Endothelial cell of umbilical vein (primary cell): ENCODE results near the gene DUS1L. TPM values are rescaled to one million over a fixed set of nuclear protein-coding genes. Genes with fewer than 3 reads are reported as not detected.

Experiments
- BruUV-seq: library from RNA; stranded (reverse); fragments of 400-500 nt; replicated peaks from 2 replicates; lab custom pipeline; 2021; lab: Mats Ljungman, UMichigan
- CTCF ChIA-PET: fragments of 300-600, 350-600 bp; sonication (Branson Sonifier 250); formaldehyde crosslinking; loops from one replicate; lab custom pipeline; 2021; ENCODE audit warnings: antibody characterized with exemption, inconsistent platforms; lab: Charles Lee
- POLR2A ChIA-PET: fragments of 300-600, 350-600 bp; sonication (Branson Sonifier 250); formaldehyde crosslinking; loops from one replicate; lab custom pipeline; 2021; ENCODE audit warnings: antibody characterized with exemption, inconsistent platforms; lab: Charles Lee
- DNase-seq: peaks from one replicate; pipeline ENCODE4 v3.0.0-alpha.2; 2011; ENCODE audit warnings: low read depth, low spot score
- FAIRE-seq: peaks from 2 replicates; lab custom pipeline; 2011; peaks lifted over from hg19 to GRCh38; lab: Jason Lieb, UNC
- H2AFZ ChIP-seq: 2 replicates; pipeline ENCODE4 v1.6.0; 2012; ENCODE audit warnings: low read depth, low read length, control low read depth, inconsistent platforms
- H3K27ac ChIP-seq: 2 replicates; pipeline ENCODE4 v1.5.1; 2011; ENCODE audit warnings: low read depth, mild to moderate bottlenecking, control low read depth, low read length, moderate library complexity; ENCODE audit not compliant: insufficient read depth
- H3K27me3 ChIP-seq, 2 experiments: 2 replicates each; pipeline versions ENCODE4 v1.6.0 to v1.6.1; 2011; ENCODE audit warnings: low read length in 2 of 2, mixed read lengths in 1 of 2; ENCODE audit not compliant: control insufficient read depth in 2 of 2, insufficient read depth in 2 of 2
- H3K36me3 ChIP-seq, 2 experiments: 2 replicates in 1 of 2; 3 replicates in 1 of 2; pipeline ENCODE4 v1.5.1; 2011; ENCODE audit warnings: low read length in 2 of 2, mild to moderate bottlenecking in 1 of 2, moderate library complexity in 1 of 2; ENCODE audit not compliant: control insufficient read depth in 2 of 2, insufficient read depth in 2 of 2; ENCODE audit errors: extremely low read depth in 1 of 2
- H3K4me1 ChIP-seq: 3 replicates; pipeline ENCODE4 v1.5.1; 2011; ENCODE audit warnings: mild to moderate bottlenecking, low read length; ENCODE audit not compliant: control insufficient read depth, insufficient read depth; ENCODE audit errors: extremely low read depth
- H3K4me2 ChIP-seq: 2 replicates; pipeline ENCODE4 v1.6.1; 2011; ENCODE audit warnings: low read length, control low read depth, mixed read lengths; ENCODE audit not compliant: insufficient read depth
- H3K4me3 ChIP-seq, 3 experiments: fragments of 200-600 bp in 1 of 3; sonication (generic), shearing (Covaris generic) in 1 of 3; replicated peaks in 1 of 3; 2 replicates each; pipeline ENCODE4 v1.5.1; 2011 to 2016; ENCODE audit warnings: control low read depth in 3 of 3, low read length in 3 of 3, mild to moderate bottlenecking in 2 of 3, inconsistent platforms in 1 of 3, low read depth in 1 of 3, moderate library complexity in 1 of 3; ENCODE audit not compliant: insufficient read depth in 1 of 3
- H3K79me2 ChIP-seq: 2 replicates; pipeline ENCODE4 v1.6.0; 2012; ENCODE audit warnings: low read length, inconsistent platforms; ENCODE audit not compliant: control insufficient read depth, insufficient read depth
- H3K9ac ChIP-seq: replicated peaks from 2 replicates; pipeline ENCODE3; 2011; ENCODE audit warnings: low read length, control low read depth; ENCODE audit not compliant: insufficient read depth; ENCODE audit errors: extremely low read depth
- H3K9me1 ChIP-seq: replicated peaks from 3 replicates; pipeline ENCODE4 v1.6.0; 2011; ENCODE audit warnings: mild to moderate bottlenecking, low read length; ENCODE audit not compliant: control insufficient read depth, insufficient read depth; ENCODE audit errors: extremely low read depth
- H3K9me3 ChIP-seq: replicated peaks from 2 replicates; pipeline ENCODE4 v1.5.1; 2012; ENCODE audit warnings: low read length, inconsistent platforms; ENCODE audit not compliant: control insufficient read depth, insufficient read depth
- H4K20me1 ChIP-seq: replicated peaks from 2 replicates; pipeline ENCODE3; 2011; ENCODE audit warnings: mild to moderate bottlenecking, low read length; ENCODE audit not compliant: control insufficient read depth, insufficient read depth; ENCODE audit errors: extremely low read depth
- EZH2 ChIP-seq: IDR thresholded peaks from 2 replicates; pipeline ENCODE4 v1.6.1; 2012; ENCODE audit warnings: borderline replicate concordance, low read depth, mild to moderate bottlenecking, moderate library complexity, low read length, inconsistent platforms; ENCODE audit not compliant: severe bottlenecking
- GATA2 ChIP-seq: IDR thresholded peaks from 2 replicates; pipeline ENCODE4 v1.7.0; 2011; ENCODE audit warnings: low read depth, mild to moderate bottlenecking, moderate library complexity, mixed read lengths, low read length; ENCODE audit not compliant: insufficient read length, insufficient read depth
- POLR2A ChIP-seq: IDR thresholded peaks from 2 replicates; pipeline ENCODE4 v1.6.1; 2012; ENCODE audit warnings: low read depth, mild to moderate bottlenecking, control low read depth, low read length
- dilution Hi-C: fragments of 300-500 bp; cut with MboI; formaldehyde crosslinking; loops from one replicate; pipeline ENCODE4 v1.15.0; 2019; ENCODE audit warnings: low sequenced_read_pairs; ENCODE audit not compliant: extremely low pct_ligation_motif_present
- intact Hi-C: fragments of 100-400 bp; cut with micrococcal nuclease; formaldehyde crosslinking; loops from one replicate; pipeline ENCODE4 v1.10.0; 2022
- polyA plus RNA-seq, 4 experiments: library from polyadenylated mRNA; depleted of rRNA in 3 of 4; stranded (reverse) in 3 of 4; unstranded in 1 of 4; fragments of >200 nt; gene quantifications; 2 replicates each; pipeline versions ENCODE4 v1.2.1 to v1.2.3, GENCODE V29; 2011 to 2012; ENCODE audit warnings: missing spikeins in 1 of 4
- total RNA-seq: library from RNA; stranded (reverse); gene quantifications from 2 replicates; pipeline ENCODE4 v1.2.3, GENCODE V29; 2021
- TF ChIP-seq, protein P1 (sequence below): IDR thresholded peaks from 2 replicates; pipeline ENCODE4 v1.6.1; 2011; ENCODE audit not compliant: insufficient read depth, insufficient read length
- TF ChIP-seq, protein P2 (sequence below), 2 donors: IDR thresholded peaks; 1 replicate in 1 of 2; 2 replicates in 1 of 2; pipeline ENCODE4 v1.5.1; 2011; ENCODE audit warnings: low read length in 2 of 2, mild to moderate bottlenecking in 2 of 2, moderate library complexity in 2 of 2, control low read depth in 1 of 2, inconsistent platforms in 1 of 2, low read depth in 1 of 2; ENCODE audit not compliant: insufficient read depth in 1 of 2; ENCODE audit errors: extremely low read depth in 1 of 2

The DUS1L gene
- total and polyA plus RNA-seq, 2 donors (not counting 3 experiments of a cell fraction or from before 2014, with no cell fraction given): 60.1 to 92.9 TPM

DNA sequence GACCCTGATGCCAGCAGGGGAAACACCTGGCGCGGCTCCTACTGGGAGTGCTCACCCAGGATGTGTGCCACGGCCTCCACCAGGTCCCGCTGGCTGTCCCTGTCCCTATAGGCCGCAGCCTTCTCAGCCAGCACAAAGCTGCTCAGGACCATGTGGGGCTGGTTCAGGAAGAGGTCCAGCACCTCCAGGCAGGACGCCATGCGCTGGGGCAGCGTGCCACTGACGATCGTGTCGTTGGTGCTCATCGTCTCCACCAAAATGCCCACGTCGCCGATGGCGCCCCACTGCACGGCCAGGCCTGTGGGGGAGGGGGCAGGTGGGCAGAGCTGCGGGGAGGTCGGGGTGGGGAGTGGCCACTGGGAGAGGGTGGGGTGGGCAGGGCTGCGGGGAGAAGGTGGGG lies 15.9 kb upstream of the DUS1L start:
- Histone ChIP-seq H3K4me1 (no peaks in the 10 kb centered on the region), H3K4me3 (no peak overlapping the region), H3K4me2 (no peak overlapping the region), H3K9me1 (no peaks in the 10 kb centered on the region), H3K9ac (no peak overlapping the region), H3K36me3 (peaks cover 36 to 64% of the 10 kb centered on the region in 2 experiments), H3K9me3 (no peaks in the 10 kb centered on the region), H3K27ac (no peak overlapping the region), H3K27me3 (no peaks in the 10 kb centered on the region), H4K20me1 (no peaks in the 10 kb centered on the region), H3K79me2 (peaks cover 3% of the 10 kb centered on the region), H2AFZ (no peak overlapping the region)
- intact Hi-C loops (no loop called here), dilution Hi-C loops (no loop called here)
- no TSS peak for BruUV-seq
- FAIRE-seq (no peak), DNase-seq (no peak)
- POLR2A ChIA-PET: no interaction called here
- CTCF ChIA-PET: no interaction called here
- TF ChIP-seq, protein P1, sequence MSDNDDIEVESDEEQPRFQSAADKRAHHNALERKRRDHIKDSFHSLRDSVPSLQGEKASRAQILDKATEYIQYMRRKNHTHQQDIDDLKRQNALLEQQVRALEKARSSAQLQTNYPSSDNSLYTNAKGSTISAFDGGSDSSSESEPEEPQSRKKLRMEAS: no peak
- TF ChIP-seq, protein P2, sequence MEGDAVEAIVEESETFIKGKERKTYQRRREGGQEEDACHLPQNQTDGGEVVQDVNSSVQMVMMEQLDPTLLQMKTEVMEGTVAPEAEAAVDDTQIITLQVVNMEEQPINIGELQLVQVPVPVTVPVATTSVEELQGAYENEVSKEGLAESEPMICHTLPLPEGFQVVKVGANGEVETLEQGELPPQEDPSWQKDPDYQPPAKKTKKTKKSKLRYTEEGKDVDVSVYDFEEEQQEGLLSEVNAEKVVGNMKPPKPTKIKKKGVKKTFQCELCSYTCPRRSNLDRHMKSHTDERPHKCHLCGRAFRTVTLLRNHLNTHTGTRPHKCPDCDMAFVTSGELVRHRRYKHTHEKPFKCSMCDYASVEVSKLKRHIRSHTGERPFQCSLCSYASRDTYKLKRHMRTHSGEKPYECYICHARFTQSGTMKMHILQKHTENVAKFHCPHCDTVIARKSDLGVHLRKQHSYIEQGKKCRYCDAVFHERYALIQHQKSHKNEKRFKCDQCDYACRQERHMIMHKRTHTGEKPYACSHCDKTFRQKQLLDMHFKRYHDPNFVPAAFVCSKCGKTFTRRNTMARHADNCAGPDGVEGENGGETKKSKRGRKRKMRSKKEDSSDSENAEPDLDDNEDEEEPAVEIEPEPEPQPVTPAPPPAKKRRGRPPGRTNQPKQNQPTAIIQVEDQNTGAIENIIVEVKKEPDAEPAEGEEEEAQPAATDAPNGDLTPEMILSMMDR (IDR thresholded peaks at IDR 0.05; ENCODE audit: extremely low read depth in 1 of 2, insufficient read depth in 1 of 2, low read depth in 1 of 2, low read length in 2 of 2): no peak
- no peak for TF ChIP-seq POLR2A
- no peak for TF ChIP-seq GATA2
- no peak for TF ChIP-seq EZH2
